OCI-LY3 (cell line): ENCODE data around the gene PIEZO2.
"Not testable (repeated sequence)": the region's sequence is repeated elsewhere in the genome, so short reads cannot be mapped to it uniquely, and the experiment has no call there.

ENCODE experiments used
- H2AFZ ChIP-seq: fragments of 200-600, 300-600 bp; shearing (Covaris generic); 2 replicates; pipeline ENCODE4 v1.6.0; 2014; ENCODE audit warnings: antibody characterized with exemption, low read depth, low read length
- H3K27ac ChIP-seq: fragments of 200-600, 300-600 bp; sonication (generic); 2 replicates; pipeline ENCODE4 v1.5.1; 2014; ENCODE audit warnings: mild to moderate bottlenecking, low read length, moderate library complexity, mixed read lengths
- H3K27me3 ChIP-seq: fragments of 200-600, 300-600 bp; sonication (generic); 2 replicates; pipeline ENCODE4 v1.6.1; 2014; ENCODE audit warnings: low read depth, low read length, mixed read lengths
- H3K36me3 ChIP-seq: fragments of 200-600, 300-600 bp; sonication (generic); replicated peaks from 2 replicates; pipeline ENCODE3; 2014; ENCODE audit warnings: low read depth, low read length, mixed read lengths
- H3K4me1 ChIP-seq: fragments of 300-600, 200-600 bp; sonication (generic); 2 replicates; pipeline ENCODE4 v1.6.1; 2014; ENCODE audit warnings: low read length, mixed read lengths
- H3K4me2 ChIP-seq: fragments of 200-600, 300-600 bp; sonication (generic); 2 replicates; pipeline ENCODE4 v1.6.1; 2014; ENCODE audit warnings: low read length, mixed read lengths
- H3K4me3 ChIP-seq: fragments of 300-600, 200-600 bp; sonication (generic); 2 replicates; pipeline ENCODE4 v1.5.1; 2014; ENCODE audit warnings: antibody characterized with exemption, mild to moderate bottlenecking, low read length, moderate library complexity
- H3K79me2 ChIP-seq: fragments of 300-600, 200-600 bp; shearing (Covaris generic); 2 replicates; pipeline ENCODE4 v1.6.1; 2014; ENCODE audit warnings: mild to moderate bottlenecking, low read length, mixed read lengths
- H3K9ac ChIP-seq: fragments of 300-600, 200-600 bp; shearing (Covaris generic); 2 replicates; pipeline ENCODE4 v1.6.0; 2014; ENCODE audit warnings: mild to moderate bottlenecking, low read length, moderate library complexity
- H3K9me3 ChIP-seq: fragments of 200-600, 300-600 bp; shearing (Covaris generic); 2 replicates; pipeline ENCODE4 v1.6.1; 2014; ENCODE audit warnings: low read length, mixed read lengths; ENCODE audit not compliant: insufficient read depth
- H4K20me1 ChIP-seq: fragments of 200-600, 300-600 bp; sonication (generic); 2 replicates; pipeline ENCODE4 v1.6.1; 2016; ENCODE audit warnings: low read length, mixed read lengths; ENCODE audit not compliant: insufficient read depth
- CTCF ChIP-seq: fragments of 200-600, 300-600 bp; sonication (generic); IDR thresholded peaks from 2 replicates; pipeline ENCODE4 v1.5.1; 2014; ENCODE audit warnings: antibody characterized with exemption, low read length, low read depth
- EZH2phosphoT487 ChIP-seq: fragments of 200-600 bp; shearing (Covaris generic); IDR thresholded peaks from 2 replicates; pipeline ENCODE4 v1.6.1; 2018; ENCODE audit warnings: antibody characterized with exemption, mixed run types, low read depth

The PIEZO2 gene

GRCh38 chr18:11178951-11179549, 29.7 kb upstream of the PIEZO2 start:
- Histone ChIP-seq H3K4me1 (no peaks in the 10 kb centered on the region), H3K79me2 (no peaks in the 10 kb centered on the region), H3K36me3 (no peaks in the 10 kb centered on the region), H2AFZ (no peak overlapping the region), H4K20me1 (no peaks in the 10 kb centered on the region), H3K9ac (no peak overlapping the region), H3K27ac (no peak overlapping the region), H3K4me3 (no peak overlapping the region), H3K27me3 (no peaks in the 10 kb centered on the region), H3K9me3 (no peaks in the 10 kb centered on the region), H3K4me2 (no peak overlapping the region)
- TF ChIP-seq CTCF (no peak), EZH2phosphoT487 (no peak)

- H2AFZ ChIP-seq = no peak overlapping the region
- no peak overlapping the region for H3K9ac ChIP-seq
- no peaks in the 10 kb centered on the region for H3K9me3 ChIP-seq
- no peaks in the 10 kb centered on the region for H3K79me2 ChIP-seq
- TF ChIP-seq EZH2phosphoT487 = no peak
- no peak for TF ChIP-seq CTCF
- no peak overlapping the region for H3K4me3 ChIP-seq
- H3K27ac ChIP-seq = no peak overlapping the region
- H3K4me1 ChIP-seq = no peaks in the 10 kb centered on the region
- no peaks in the 10 kb centered on the region for H3K27me3 ChIP-seq
- H4K20me1 ChIP-seq = no peaks in the 10 kb centered on the region
- H3K4me2 ChIP-seq = no peak overlapping the region
- no peaks in the 10 kb centered on the region for H3K36me3 ChIP-seq
Measured at GRCh38 chr18:11177382-11177781, 28.0 kb upstream of the PIEZO2 start.

- H3K79me2 ChIP-seq = no peaks in the 10 kb centered on the region
- no peaks in the 10 kb centered on the region for H4K20me1 ChIP-seq
- no peak overlapping the region for H3K4me2 ChIP-seq
- H3K36me3 ChIP-seq = no peaks in the 10 kb centered on the region
- H3K9ac ChIP-seq = no peak overlapping the region
- H3K4me1 ChIP-seq = no peaks in the 10 kb centered on the region
- no peaks in the 10 kb centered on the region for H3K9me3 ChIP-seq
- H3K27me3 ChIP-seq = no peaks in the 10 kb centered on the region
- H3K27ac ChIP-seq = no peak overlapping the region
- TF ChIP-seq EZH2phosphoT487 (no peak), CTCF (no peak)
- H3K4me3 ChIP-seq = no peak overlapping the region
- no peak overlapping the region for H2AFZ ChIP-seq
Measured at GRCh38 chr18:11176481-11176881, 27.1 kb upstream of the PIEZO2 start.

GRCh38 chr18:11175266-11175979, 26.1 kb upstream of the PIEZO2 start:
- no peak for TF ChIP-seq CTCF
- no peak for TF ChIP-seq EZH2phosphoT487
- H3K27ac ChIP-seq = no peak overlapping the region
- H3K79me2 ChIP-seq = no peaks in the 10 kb centered on the region
- H3K4me2 ChIP-seq = no peak overlapping the region
- H3K36me3 ChIP-seq = no peaks in the 10 kb centered on the region
- H3K27me3 ChIP-seq = no peaks in the 10 kb centered on the region
- no peaks in the 10 kb centered on the region for H4K20me1 ChIP-seq
- no peaks in the 10 kb centered on the region for H3K9me3 ChIP-seq
- no peak overlapping the region for H3K4me3 ChIP-seq
- H2AFZ ChIP-seq = no peak overlapping the region
- H3K4me1 ChIP-seq = no peaks in the 10 kb centered on the region
- no peak overlapping the region for H3K9ac ChIP-seq

GRCh38 chr18:11174179-11174578, 24.8 kb upstream of the PIEZO2 start:
- H3K27me3 ChIP-seq, H4K20me1 ChIP-seq, H3K79me2 ChIP-seq, H3K27ac ChIP-seq, H3K9me3 ChIP-seq, H3K36me3 ChIP-seq, H3K4me2 ChIP-seq, H2AFZ ChIP-seq, H3K9ac ChIP-seq, H3K4me1 ChIP-seq, H3K4me3 ChIP-seq: not testable (repeated sequence)
